NB4 (cell line): ENCODE results near the gene SNED1.

Experiments used
- CTCF ChIP-seq: IDR thresholded peaks from one replicate; pipeline ENCODE4 v1.5.1; 2012; ENCODE audit warnings: low read depth, low read length
- MAX ChIP-seq: IDR thresholded peaks from 2 replicates; pipeline ENCODE4 v1.6.1; 2011; ENCODE audit warnings: low read depth, low read length
- MYC ChIP-seq: IDR thresholded peaks from 2 replicates; pipeline ENCODE4 v1.6.1; 2011; ENCODE audit warnings: low read depth, low read length
- POLR2A ChIP-seq: IDR thresholded peaks from 2 replicates; pipeline ENCODE4 v1.6.1; 2011; ENCODE audit warnings: mild to moderate bottlenecking; ENCODE audit not compliant: insufficient read length; ENCODE audit errors: extremely low read depth

- no peak for TF ChIP-seq POLR2A
- no peak for TF ChIP-seq CTCF
- no peak for TF ChIP-seq MYC
- TF ChIP-seq MAX, result no peak
These were observed 125.6 kb downstream of the SNED1 start for GRCh38 chr2:241123816-241124536.
